HEK293 (cell line): ENCODE results near the gene ARMC5.

Source experiments
- GLI4 ChIP-seq: fragments of 450-650 bp; formaldehyde crosslinking; IDR thresholded peaks from 2 replicates; pipeline ENCODE4 v1.5.1; 2016; ENCODE audit warnings: missing biosample characterization, missing genetic modification characterization
- HOXC10 ChIP-seq: sonication (generic); formaldehyde crosslinking; IDR thresholded peaks from 2 replicates; pipeline ENCODE4 v1.8.1; 2023; ENCODE audit warnings: mild to moderate bottlenecking, missing genetic modification reagents
- SCRT2 ChIP-seq: fragments of 450-650 bp; formaldehyde crosslinking; IDR thresholded peaks from 2 replicates; pipeline ENCODE4 v1.5.1; 2016; ENCODE audit warnings: missing biosample characterization, missing genetic modification characterization
- TCF7L2 ChIP-seq: IDR thresholded peaks from 2 replicates; pipeline ENCODE4 v1.6.1; 2011; ENCODE audit warnings: low read depth, mild to moderate bottlenecking, inconsistent platforms, low read length, moderate library complexity, borderline replicate concordance
- ZBTB8A ChIP-seq: fragments of 450-650 bp; formaldehyde crosslinking; IDR thresholded peaks from 2 replicates; pipeline ENCODE4 v1.5.1; 2016; ENCODE audit warnings: missing biosample characterization, missing genetic modification characterization
- ZNF133 ChIP-seq: fragments of 450-650 bp; formaldehyde crosslinking; IDR thresholded peaks from 2 replicates; pipeline ENCODE4 v1.5.1; 2016; ENCODE audit warnings: missing biosample characterization, missing genetic modification characterization
- ZNF140 ChIP-seq: fragments of 450-650 bp; formaldehyde crosslinking; IDR thresholded peaks from 2 replicates; pipeline ENCODE4 v1.5.1; 2016; ENCODE audit warnings: missing biosample characterization, missing genetic modification characterization
- ZNF274 ChIP-seq, 2 experiments: fragments of 200-500 bp in 1 of 2; fragments of 450-650 bp in 1 of 2; sonication (Bioruptor generic) in 1 of 2; formaldehyde crosslinking in 1 of 2; IDR thresholded peaks; 2 replicates each; pipeline versions ENCODE4 v1.5.1 to v1.6.1; 2014 to 2016; ENCODE audit warnings: borderline replicate concordance in 1 of 2, inconsistent platforms in 1 of 2, low read length in 1 of 2, missing biosample characterization in 1 of 2, missing genetic modification characterization in 1 of 2
- ZNF596 ChIP-seq: fragments of 450-650 bp; IDR thresholded peaks from 2 replicates; pipeline ENCODE4 v1.5.0; 2018; ENCODE audit warnings: missing biosample characterization, mild to moderate bottlenecking, missing genetic modification characterization, moderate library complexity
- ZNF707 ChIP-seq: fragments of 450-650 bp; formaldehyde crosslinking; IDR thresholded peaks from 2 replicates; pipeline ENCODE4 v1.5.1; 2016; ENCODE audit warnings: missing biosample characterization, missing genetic modification characterization
- ZNF776 ChIP-seq: fragments of 450-650 bp; formaldehyde crosslinking; IDR thresholded peaks from 2 replicates; pipeline ENCODE4 v1.5.0; 2017; ENCODE audit warnings: missing biosample characterization, missing genetic modification characterization, borderline replicate concordance
- TF ChIP-seq, protein P1 (sequence below): fragments of 450-650 bp; formaldehyde crosslinking; IDR thresholded peaks from 2 replicates; pipeline ENCODE4 v1.5.1; 2016; ENCODE audit warnings: missing biosample characterization, missing genetic modification characterization
- TF ChIP-seq, protein P2 (sequence below): fragments of 450-650 bp; formaldehyde crosslinking; IDR thresholded peaks from 2 replicates; pipeline ENCODE4 v1.5.1; 2016; ENCODE audit warnings: missing biosample characterization, missing genetic modification characterization
- TF ChIP-seq, protein P3 (sequence below): fragments of 450-650 bp; formaldehyde crosslinking; conservative IDR thresholded peaks from 2 replicates; pipeline ENCODE4 v1.5.1; 2016; ENCODE audit warnings: low read depth, missing biosample characterization, missing genetic modification characterization

DNA sequence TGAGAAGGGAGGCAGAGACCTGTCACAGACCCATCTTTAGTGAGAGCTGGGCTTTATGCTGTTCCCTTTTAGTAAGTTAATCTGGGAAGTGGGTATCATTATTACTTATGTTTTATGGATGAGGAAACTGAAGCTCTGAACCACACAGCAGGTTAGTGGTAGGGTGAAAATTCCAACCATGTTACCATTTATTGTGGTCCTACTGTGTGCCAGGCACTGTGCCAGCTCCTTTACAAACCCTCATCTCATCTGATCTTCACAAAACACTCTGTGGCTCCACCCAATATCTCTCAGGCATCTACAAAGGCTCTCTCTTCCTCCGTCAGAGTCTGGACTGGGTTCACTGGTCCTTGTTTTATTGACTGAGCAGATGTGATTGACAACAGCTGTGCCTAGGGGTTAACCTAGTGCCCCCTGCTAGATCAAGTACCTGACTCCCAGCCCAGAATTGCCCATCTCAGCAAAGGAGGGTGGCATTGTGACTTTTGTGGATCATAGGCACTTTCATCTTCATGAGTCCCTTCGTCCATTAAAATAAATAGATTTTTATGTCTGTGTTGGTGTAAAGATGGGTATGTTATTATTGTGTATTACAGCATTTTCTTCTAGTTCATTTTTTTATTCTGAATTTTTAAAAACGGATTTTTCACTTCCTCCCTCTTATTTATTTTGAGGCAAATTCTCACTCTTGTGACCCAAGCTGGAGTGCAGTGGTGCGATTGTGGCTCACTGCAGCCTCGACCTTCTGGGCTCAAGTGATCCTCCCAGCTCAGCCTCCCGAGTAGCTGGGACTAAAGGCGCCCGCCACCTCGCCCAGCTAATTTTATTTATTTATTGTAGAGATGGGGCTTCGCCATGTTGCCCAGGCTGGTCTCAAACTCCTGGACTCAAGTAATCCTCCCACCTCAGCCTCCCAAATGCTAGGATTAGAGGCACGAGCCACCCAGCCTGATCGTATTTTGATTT is 15.8 kb downstream of the ARMC5 start:
- TF ChIP-seq ZNF133 (tag by site-specific recombination) (no peak), HOXC10 (CRISPR knock-in tag) (no peak), ZBTB8A (no peak), ZNF140 (tag by site-specific recombination) (no peak), ZNF776 (tag by site-specific recombination) (no peak), ZNF596 (no peak), ZNF274 (IDR thresholded peaks at IDR 0.05; ENCODE audit: low read length) (no peak), ZNF274 (tag by site-specific recombination; IDR thresholded peaks at IDR 0.05; ENCODE audit: borderline replicate concordance) (no peak), TCF7L2 (no peak), GLI4 (tag by site-specific recombination) (no peak), ZNF707 (tag by site-specific recombination) (no peak), SCRT2 (no peak)
- TF ChIP-seq, protein P1, sequence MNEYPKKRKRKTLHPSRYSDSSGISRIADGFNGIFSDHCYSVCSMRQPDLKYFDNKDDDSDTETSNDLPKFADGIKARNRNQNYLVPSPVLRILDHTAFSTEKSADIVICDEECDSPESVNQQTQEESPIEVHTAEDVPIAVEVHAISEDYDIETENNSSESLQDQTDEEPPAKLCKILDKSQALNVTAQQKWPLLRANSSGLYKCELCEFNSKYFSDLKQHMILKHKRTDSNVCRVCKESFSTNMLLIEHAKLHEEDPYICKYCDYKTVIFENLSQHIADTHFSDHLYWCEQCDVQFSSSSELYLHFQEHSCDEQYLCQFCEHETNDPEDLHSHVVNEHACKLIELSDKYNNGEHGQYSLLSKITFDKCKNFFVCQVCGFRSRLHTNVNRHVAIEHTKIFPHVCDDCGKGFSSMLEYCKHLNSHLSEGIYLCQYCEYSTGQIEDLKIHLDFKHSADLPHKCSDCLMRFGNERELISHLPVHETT, result no peak
- TF ChIP-seq, protein P2, sequence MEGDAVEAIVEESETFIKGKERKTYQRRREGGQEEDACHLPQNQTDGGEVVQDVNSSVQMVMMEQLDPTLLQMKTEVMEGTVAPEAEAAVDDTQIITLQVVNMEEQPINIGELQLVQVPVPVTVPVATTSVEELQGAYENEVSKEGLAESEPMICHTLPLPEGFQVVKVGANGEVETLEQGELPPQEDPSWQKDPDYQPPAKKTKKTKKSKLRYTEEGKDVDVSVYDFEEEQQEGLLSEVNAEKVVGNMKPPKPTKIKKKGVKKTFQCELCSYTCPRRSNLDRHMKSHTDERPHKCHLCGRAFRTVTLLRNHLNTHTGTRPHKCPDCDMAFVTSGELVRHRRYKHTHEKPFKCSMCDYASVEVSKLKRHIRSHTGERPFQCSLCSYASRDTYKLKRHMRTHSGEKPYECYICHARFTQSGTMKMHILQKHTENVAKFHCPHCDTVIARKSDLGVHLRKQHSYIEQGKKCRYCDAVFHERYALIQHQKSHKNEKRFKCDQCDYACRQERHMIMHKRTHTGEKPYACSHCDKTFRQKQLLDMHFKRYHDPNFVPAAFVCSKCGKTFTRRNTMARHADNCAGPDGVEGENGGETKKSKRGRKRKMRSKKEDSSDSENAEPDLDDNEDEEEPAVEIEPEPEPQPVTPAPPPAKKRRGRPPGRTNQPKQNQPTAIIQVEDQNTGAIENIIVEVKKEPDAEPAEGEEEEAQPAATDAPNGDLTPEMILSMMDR, result no peak
- TF ChIP-seq, protein P3, sequence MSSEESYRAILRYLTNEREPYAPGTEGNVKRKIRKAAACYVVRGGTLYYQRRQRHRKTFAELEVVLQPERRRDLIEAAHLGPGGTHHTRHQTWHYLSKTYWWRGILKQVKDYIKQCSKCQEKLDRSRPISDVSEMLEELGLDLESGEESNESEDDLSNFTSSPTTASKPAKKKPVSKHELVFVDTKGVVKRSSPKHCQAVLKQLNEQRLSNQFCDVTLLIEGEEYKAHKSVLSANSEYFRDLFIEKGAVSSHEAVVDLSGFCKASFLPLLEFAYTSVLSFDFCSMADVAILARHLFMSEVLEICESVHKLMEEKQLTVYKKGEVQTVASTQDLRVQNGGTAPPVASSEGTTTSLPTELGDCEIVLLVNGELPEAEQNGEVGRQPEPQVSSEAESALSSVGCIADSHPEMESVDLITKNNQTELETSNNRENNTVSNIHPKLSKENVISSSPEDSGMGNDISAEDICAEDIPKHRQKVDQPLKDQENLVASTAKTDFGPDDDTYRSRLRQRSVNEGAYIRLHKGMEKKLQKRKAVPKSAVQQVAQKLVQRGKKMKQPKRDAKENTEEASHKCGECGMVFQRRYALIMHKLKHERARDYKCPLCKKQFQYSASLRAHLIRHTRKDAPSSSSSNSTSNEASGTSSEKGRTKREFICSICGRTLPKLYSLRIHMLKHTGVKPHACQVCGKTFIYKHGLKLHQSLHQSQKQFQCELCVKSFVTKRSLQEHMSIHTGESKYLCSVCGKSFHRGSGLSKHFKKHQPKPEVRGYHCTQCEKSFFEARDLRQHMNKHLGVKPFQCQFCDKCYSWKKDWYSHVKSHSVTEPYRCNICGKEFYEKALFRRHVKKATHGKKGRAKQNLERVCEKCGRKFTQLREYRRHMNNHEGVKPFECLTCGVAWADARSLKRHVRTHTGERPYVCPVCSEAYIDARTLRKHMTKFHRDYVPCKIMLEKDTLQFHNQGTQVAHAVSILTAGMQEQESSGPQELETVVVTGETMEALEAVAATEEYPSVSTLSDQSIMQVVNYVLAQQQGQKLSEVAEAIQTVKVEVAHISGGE, result no peak
